CD14-positive monocyte (primary cell): ENCODE results near the gene TMCC3. TPM values are rescaled to one million over a fixed set of nuclear protein-coding genes. Genes with fewer than 3 reads are reported as not detected.
A peak's percentile ranks its signal among the peaks of the same experiment; 100 is the strongest.

Source experiments
- DNase-seq, 3 donors: peaks; one replicate each; pipeline ENCODE4 v3.0.0-alpha.2; 2011 to 2022
- H2AFZ ChIP-seq: 2 replicates; pipeline ENCODE4 v1.6.0; 2012; ENCODE audit warnings: mild to moderate bottlenecking, low read depth, low read length, inconsistent platforms; ENCODE audit not compliant: insufficient read depth, poor library complexity, severe bottlenecking
- H3K27ac ChIP-seq, 2 donors: 1 replicate in 1 of 2; 2 replicates in 1 of 2; pipeline ENCODE4 v1.5.1; 2012 to 2013; ENCODE audit warnings: low read length in 2 of 2, control low read depth in 1 of 2, inconsistent platforms in 1 of 2, low read depth in 1 of 2, mild to moderate bottlenecking in 1 of 2
- H3K27me3 ChIP-seq, 2 donors: one replicate each; pipeline versions ENCODE4 v1.6.0 to v1.6.1; 2011 to 2013; ENCODE audit warnings: low read length in 2 of 2; ENCODE audit not compliant: control insufficient read depth in 2 of 2, insufficient read depth in 2 of 2
- H3K36me3 ChIP-seq, 2 donors: replicated peaks in 1 of 2; 1 replicate in 1 of 2; 2 replicates in 1 of 2; pipeline versions ENCODE4 v1.5.1 to v1.6.1; 2012 to 2013; ENCODE audit warnings: low read length in 2 of 2, control low read depth in 1 of 2, inconsistent platforms in 1 of 2, mild to moderate bottlenecking in 1 of 2; ENCODE audit not compliant: insufficient read depth in 2 of 2, control insufficient read depth in 1 of 2
- H3K4me1 ChIP-seq, 2 donors: 1 replicate in 1 of 2; 2 replicates in 1 of 2; pipeline versions ENCODE4 v1.5.1 to v1.6.1; 2012 to 2013; ENCODE audit warnings: low read length in 2 of 2, control low read depth in 1 of 2, inconsistent platforms in 1 of 2, mild to moderate bottlenecking in 1 of 2, moderate library complexity in 1 of 2; ENCODE audit not compliant: insufficient read depth in 2 of 2, control insufficient read depth in 1 of 2
- H3K4me2 ChIP-seq: replicated peaks from 2 replicates; pipeline ENCODE3; 2012; ENCODE audit warnings: low read length, moderate library complexity, mild to moderate bottlenecking; ENCODE audit not compliant: poor library complexity, severe bottlenecking; ENCODE audit errors: extremely low read depth
- H3K4me3 ChIP-seq, 3 experiments: fragments of 200-600 bp in 1 of 3; sonication (generic) in 1 of 3; replicated peaks in 1 of 3; 1 replicate in 2 of 3; 2 replicates in 1 of 3; pipeline ENCODE4 v1.5.1; 2011 to 2013; ENCODE audit warnings: low read length in 3 of 3, mild to moderate bottlenecking in 3 of 3, control low read depth in 2 of 3, low read depth in 2 of 3, inconsistent platforms in 1 of 3, moderate library complexity in 1 of 3
- H3K79me2 ChIP-seq: 2 replicates; pipeline ENCODE4 v1.6.0; 2012; ENCODE audit warnings: mild to moderate bottlenecking, control low read depth, inconsistent platforms, low read length, moderate library complexity; ENCODE audit not compliant: insufficient read depth
- H3K9ac ChIP-seq: 2 replicates; pipeline ENCODE4 v1.6.0; 2017; ENCODE audit warnings: low read length, mild to moderate bottlenecking; ENCODE audit not compliant: insufficient read depth, poor library complexity, severe bottlenecking
- H3K9me3 ChIP-seq, 2 donors: replicated peaks in 1 of 2; 1 replicate in 1 of 2; 2 replicates in 1 of 2; pipeline versions ENCODE4 v1.5.1 to v1.6.1; 2012 to 2013; ENCODE audit warnings: low read length in 2 of 2, control low read depth in 1 of 2; ENCODE audit not compliant: control insufficient read depth in 1 of 2, insufficient read depth in 1 of 2
- H4K20me1 ChIP-seq: 2 replicates; pipeline ENCODE4 v1.6.0; 2012; ENCODE audit warnings: mild to moderate bottlenecking, low read length, control low read depth, moderate library complexity; ENCODE audit not compliant: insufficient read depth
- H3K27ac Mint-ChIP-seq, 7 donors: one replicate each; pipeline ENCODE4 v1.8.0; 2020; ENCODE audit warnings: mild to moderate bottlenecking in 7 of 7, mixed read lengths in 7 of 7, moderate library complexity in 6 of 7, inconsistent platforms in 2 of 7
- H3K27me3 Mint-ChIP-seq, 3 donors: one replicate each; pipeline ENCODE4 v1.8.0; 2021 to 2022; ENCODE audit warnings: low read depth in 3 of 3, mild to moderate bottlenecking in 3 of 3, mixed read lengths in 3 of 3, moderate library complexity in 3 of 3, inconsistent platforms in 1 of 3
- H3K36me3 Mint-ChIP-seq, 2 donors: one replicate each; pipeline ENCODE4 v1.8.0; 2020; ENCODE audit warnings: mixed read lengths in 2 of 2, inconsistent platforms in 1 of 2, mild to moderate bottlenecking in 1 of 2
- H3K4me1 Mint-ChIP-seq: one replicate; pipeline ENCODE4 v1.8.0; 2020; ENCODE audit warnings: mild to moderate bottlenecking, mixed read lengths
- H3K4me3 Mint-ChIP-seq, 2 donors: one replicate each; pipeline ENCODE4 v1.8.0; 2020; ENCODE audit warnings: mild to moderate bottlenecking in 2 of 2, mixed read lengths in 2 of 2, moderate library complexity in 1 of 2
- H3K9me3 Mint-ChIP-seq, 7 donors: one replicate each; pipeline ENCODE4 v1.8.0; 2020 to 2022; ENCODE audit warnings: mixed read lengths in 7 of 7, mild to moderate bottlenecking in 6 of 7, moderate library complexity in 6 of 7, inconsistent platforms in 2 of 7
- CTCF ChIP-seq: fragments of 200-600 bp; IDR thresholded peaks from one replicate; pipeline ENCODE4 v1.8.0; 2022; ENCODE audit warnings: antibody characterized with exemption, mild to moderate bottlenecking
- WGBS: methylation state at CpG from one replicate; pipeline ENCODE4 v1.1.5; 2013; ENCODE audit warnings: missing lambda C conversion rate; ENCODE audit not compliant: insufficient coverage; 5-methylcytosine and 5-hydroxymethylcytosine counted together
- intact Hi-C, 2 donors: fragments of 100-400 bp; cut with micrococcal nuclease; formaldehyde crosslinking; loops; one replicate each; pipeline versions ENCODE4 v1.15.0 to v1.15.1; 2023
- polyA plus RNA-seq, 3 donors: library from polyadenylated mRNA; depleted of rRNA in 1 of 3; unstranded in 2 of 3; stranded (reverse) in 1 of 3; fragments of 300-500 nt in 2 of 3; fragments of >200 nt in 1 of 3; fragmentation: Illumina TruSeq in 2 of 3; gene quantifications; 1 replicate in 2 of 3; 2 replicates in 1 of 3; pipeline ENCODE4 v1.2.3, GENCODE V29; 2012 to 2021

The TMCC3 gene
- polyA plus RNA-seq, 3 donors, result 3.4 to 14.7 (median 7.1) TPM

DNA sequence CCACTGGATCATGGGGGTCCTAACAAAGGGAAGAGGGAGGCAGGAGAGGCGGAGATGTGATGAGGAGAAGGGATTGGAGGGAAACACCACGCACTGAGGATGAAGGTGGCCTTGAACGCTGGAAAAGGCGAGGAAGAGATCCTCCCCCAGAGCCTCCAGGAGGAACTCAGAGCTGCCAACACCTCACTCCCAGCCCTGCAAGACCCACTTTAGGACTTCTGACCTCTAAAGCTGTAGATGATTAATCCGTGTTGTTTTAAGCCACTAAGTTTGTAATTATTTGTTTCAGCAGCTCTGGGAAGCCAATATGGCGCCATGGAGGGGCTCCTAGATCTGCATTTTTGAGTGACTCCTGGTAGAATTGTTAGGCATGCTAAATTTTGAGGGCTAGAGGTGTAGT lies 116.1 kb downstream of the TMCC3 start:
- H3K27ac Mint-ChIP-seq, result no peak overlapping the region
- Histone ChIP-seq H3K9ac (no peak overlapping the region), H3K4me2 (no peak overlapping the region), H3K27me3 (no peaks in the 10 kb centered on the region), H4K20me1 (no peaks in the 10 kb centered on the region), H3K36me3 (no peaks in the 10 kb centered on the region), H3K4me3 (no peak overlapping the region), H3K4me1 (no peaks in the 10 kb centered on the region), H2AFZ (no peak overlapping the region), H3K9me3 (no peaks in the 10 kb centered on the region), H3K79me2 (no peaks in the 10 kb centered on the region), H3K27ac (no peak overlapping the region)
- no peaks in the 10 kb centered on the region for H3K36me3 Mint-ChIP-seq
- DNase-seq, result no peak
- no peaks in the 10 kb centered on the region for H3K9me3 Mint-ChIP-seq
- intact Hi-C loops, result loop anchor here (5.0 to 10.0 kb wide), 4 partner anchors 387 to 1029 kb away; partner anchors contain the start of gene PLXNC1 (in 1 of the 2)
- WGBS, result 90% methylated on average over 2 of the region's 6 CpGs
- H3K27me3 Mint-ChIP-seq, result peaks cover 0 to 8% (median 2%) of the 10 kb centered on the region in 3 donors
- H3K4me3 Mint-ChIP-seq, result no peak overlapping the region
- peaks cover 4% of the 10 kb centered on the region for H3K4me1 Mint-ChIP-seq
- no peak for TF ChIP-seq CTCF

DNA sequence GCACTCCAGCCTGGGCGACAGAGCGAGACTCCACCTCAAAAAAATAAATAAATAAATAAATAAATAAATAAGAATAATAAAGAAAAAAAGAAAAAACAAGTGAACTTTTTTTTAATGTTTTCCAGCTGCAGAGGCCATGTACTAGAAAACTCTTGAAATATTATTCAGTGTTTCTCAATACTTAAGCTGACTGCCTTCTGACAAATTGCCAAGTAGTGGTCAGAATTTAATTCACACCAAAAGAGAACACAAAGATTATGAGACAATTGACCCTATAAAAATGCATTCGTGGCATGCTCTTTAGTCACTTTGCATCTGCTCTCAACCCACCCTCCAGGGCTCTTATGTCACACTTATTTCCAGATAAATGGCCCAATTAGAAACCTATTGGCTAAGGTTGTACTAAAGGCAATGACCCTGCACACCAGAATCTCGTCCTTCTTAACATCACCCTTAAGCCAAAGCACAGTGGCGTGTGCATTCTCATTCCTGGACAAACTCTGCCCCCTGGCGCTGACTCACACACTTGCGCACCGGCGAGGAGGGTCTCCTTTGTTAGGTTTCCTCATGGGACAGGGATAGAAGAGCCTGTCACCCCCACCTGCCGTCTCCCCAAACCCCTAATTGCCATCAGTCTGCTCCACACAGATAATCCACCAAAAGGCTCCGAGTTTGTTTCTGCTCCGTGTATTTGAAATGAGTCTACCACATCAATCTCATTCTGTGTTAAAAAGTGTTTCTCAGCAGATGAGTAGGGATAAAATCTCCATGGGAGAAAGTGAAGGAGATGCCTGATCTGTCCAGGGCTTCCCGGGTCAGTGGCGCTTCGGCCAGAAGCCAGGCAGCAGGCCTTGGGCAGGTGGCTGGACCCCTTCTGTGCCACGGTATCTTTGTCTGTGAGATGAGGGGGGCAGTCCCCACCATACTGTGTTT lies 117.6 kb downstream of the TMCC3 start:
- intact Hi-C loops, result loop anchor here (5.0 to 10.0 kb wide), 4 partner anchors 385 to 1028 kb away; partner anchors contain the start of gene PLXNC1 (in 1 of the 2)
- Histone ChIP-seq H2AFZ (no peak overlapping the region), H3K27me3 (no peaks in the 10 kb centered on the region), H3K4me3 (no peak overlapping the region), H3K36me3 (no peaks in the 10 kb centered on the region), H3K4me2 (no peak overlapping the region), H3K9ac (no peak overlapping the region), H3K27ac (no peak overlapping the region), H3K9me3 (no peaks in the 10 kb centered on the region), H4K20me1 (no peaks in the 10 kb centered on the region), H3K4me1 (no peaks in the 10 kb centered on the region), H3K79me2 (no peaks in the 10 kb centered on the region)
- Mint-ChIP-seq H3K27me3 (peaks cover 2 to 6% (median 2%) of the 10 kb centered on the region in 3 donors), H3K36me3 (no peaks in the 10 kb centered on the region), H3K9me3 (no peaks in the 10 kb centered on the region), H3K4me1 (peaks cover 6% of the 10 kb centered on the region), H3K4me3 (no peak overlapping the region), H3K27ac (peak overlapping the region in 2 of 7 donors; percentile 21 to 30)
- WGBS, result 35% methylated on average over 9 of the region's 16 CpGs
- peak; percentile 78 for TF ChIP-seq CTCF
- peak; percentile 34 to 56 (median 44) for DNase-seq
